Esophagus squamous epithelium (tissue), 4 donors: ENCODE data around the gene ZNF296.

ENCODE experiments used
- CTCF ChIP-seq, 6 experiments: fragments of 450-650 bp in 4 of 6; fragments of 200-600 bp in 2 of 6; sonication (generic) in 2 of 6; IDR thresholded peaks; one replicate each; pipeline ENCODE4 v1.5.1; 2016 to 2019; ENCODE audit warnings: antibody characterized with exemption in 6 of 6, mild to moderate bottlenecking in 4 of 6, moderate library complexity in 4 of 6
- POLR2A ChIP-seq, 4 donors: fragments of 450-650 bp; IDR thresholded peaks; one replicate each; pipeline ENCODE4 v1.6.1; 2017; ENCODE audit warnings: antibody characterized with exemption in 4 of 4, mild to moderate bottlenecking in 4 of 4, moderate library complexity in 3 of 4

- TF ChIP-seq POLR2A (IDR thresholded peaks at IDR 0.05) (no peak), CTCF (IDR thresholded peaks at IDR 0.05) (no peak)
These were observed 37.8 kb upstream of the ZNF296 start for GRCh38 chr19:45114116-45114515.
